Omental fat pad (tissue), 4 donors: ENCODE data around the gene RAD23B. TPM values are rescaled to one million over a fixed set of nuclear protein-coding genes. Genes with fewer than 3 reads are reported as not detected.

Source experiments
- ATAC-seq: fragments of 150-250 bp; one replicate; pipeline ENCODE4 v1.9.1; 2016; ENCODE audit warnings: mild to moderate bottlenecking, moderate library complexity; ENCODE audit not compliant: low FRiP score
- DNase-seq: peaks from one replicate; pipeline ENCODE4 v3.0.0-alpha.2; 2019; ENCODE audit warnings: low spot score
- total RNA-seq, 4 donors: library from RNA; depleted of rRNA; stranded (reverse); fragments of >200 nt; gene quantifications; one replicate each; pipeline ENCODE4 v1.1.0, GENCODE V29; 2016
- TF ChIP-seq, protein P1 (sequence below), 3 donors: fragments of 450-650 bp; IDR thresholded peaks; one replicate each; pipeline ENCODE4 v1.5.1; 2016 to 2017; ENCODE audit warnings: antibody characterized with exemption in 3 of 3, mild to moderate bottlenecking in 3 of 3, moderate library complexity in 2 of 3

The RAD23B gene
- total RNA-seq, 4 donors from 2014 or later = 70.3 to 123 (median 101) TPM

DNA sequence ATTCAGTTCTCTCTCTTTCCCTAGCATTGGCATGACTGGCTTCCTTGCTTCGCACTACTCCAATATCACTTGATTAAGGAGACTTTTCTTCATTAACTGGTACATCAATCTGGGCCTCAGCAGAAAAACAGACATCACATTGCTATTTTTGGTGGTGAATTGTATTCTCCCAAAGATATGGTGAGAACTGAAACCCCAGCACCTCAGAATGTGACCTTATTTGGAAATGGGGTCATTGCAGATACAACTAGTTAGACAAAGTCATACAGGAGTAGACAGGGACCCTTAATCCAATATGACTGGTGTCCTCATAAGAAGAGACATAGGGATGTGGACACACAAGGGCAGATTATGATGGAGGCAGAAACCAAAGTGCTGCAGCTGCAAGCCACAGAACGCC is 7.5 kb upstream of the RAD23B start:
- ATAC-seq (no peak), DNase-seq (no peak)
- TF ChIP-seq, protein P1, sequence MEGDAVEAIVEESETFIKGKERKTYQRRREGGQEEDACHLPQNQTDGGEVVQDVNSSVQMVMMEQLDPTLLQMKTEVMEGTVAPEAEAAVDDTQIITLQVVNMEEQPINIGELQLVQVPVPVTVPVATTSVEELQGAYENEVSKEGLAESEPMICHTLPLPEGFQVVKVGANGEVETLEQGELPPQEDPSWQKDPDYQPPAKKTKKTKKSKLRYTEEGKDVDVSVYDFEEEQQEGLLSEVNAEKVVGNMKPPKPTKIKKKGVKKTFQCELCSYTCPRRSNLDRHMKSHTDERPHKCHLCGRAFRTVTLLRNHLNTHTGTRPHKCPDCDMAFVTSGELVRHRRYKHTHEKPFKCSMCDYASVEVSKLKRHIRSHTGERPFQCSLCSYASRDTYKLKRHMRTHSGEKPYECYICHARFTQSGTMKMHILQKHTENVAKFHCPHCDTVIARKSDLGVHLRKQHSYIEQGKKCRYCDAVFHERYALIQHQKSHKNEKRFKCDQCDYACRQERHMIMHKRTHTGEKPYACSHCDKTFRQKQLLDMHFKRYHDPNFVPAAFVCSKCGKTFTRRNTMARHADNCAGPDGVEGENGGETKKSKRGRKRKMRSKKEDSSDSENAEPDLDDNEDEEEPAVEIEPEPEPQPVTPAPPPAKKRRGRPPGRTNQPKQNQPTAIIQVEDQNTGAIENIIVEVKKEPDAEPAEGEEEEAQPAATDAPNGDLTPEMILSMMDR (IDR thresholded peaks at IDR 0.05) = no peak

DNA sequence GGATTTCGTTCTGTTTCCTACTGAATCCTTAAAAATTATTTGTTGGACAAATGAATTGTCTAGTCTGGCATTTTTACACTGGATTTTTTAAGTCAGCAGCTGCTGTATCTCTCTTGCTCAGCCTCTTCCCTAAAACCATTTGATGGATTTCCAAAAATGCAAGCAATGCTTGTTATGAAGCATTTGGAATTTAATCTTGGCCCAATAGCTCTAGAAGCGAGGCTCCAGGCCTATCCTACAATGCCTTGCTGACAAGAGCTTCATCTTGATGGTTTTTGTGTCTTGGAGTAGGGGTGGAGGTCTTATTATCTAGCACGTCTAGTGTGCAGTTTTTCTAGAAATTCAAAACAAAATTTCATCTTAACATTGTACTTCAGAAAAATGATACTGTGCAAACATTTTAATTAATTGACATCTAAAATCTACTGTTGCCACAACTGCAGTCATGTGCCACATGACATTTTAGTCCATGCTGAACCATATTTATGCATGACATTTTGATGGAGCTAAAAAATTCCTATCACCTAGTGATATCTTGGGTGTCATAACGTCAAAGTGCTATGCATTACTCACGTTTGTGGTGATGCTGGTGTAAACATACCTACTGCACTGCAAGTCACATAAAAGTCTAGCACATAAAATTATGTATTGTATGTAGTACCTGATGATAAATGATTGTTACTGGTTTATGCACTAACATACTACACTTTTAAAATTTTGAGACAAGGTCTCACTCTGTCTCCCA is 5.9 kb upstream of the RAD23B start:
- ATAC-seq = no peak
- DNase-seq = no peak
- TF ChIP-seq, protein P1 (IDR thresholded peaks at IDR 0.05) = no peak

DNA sequence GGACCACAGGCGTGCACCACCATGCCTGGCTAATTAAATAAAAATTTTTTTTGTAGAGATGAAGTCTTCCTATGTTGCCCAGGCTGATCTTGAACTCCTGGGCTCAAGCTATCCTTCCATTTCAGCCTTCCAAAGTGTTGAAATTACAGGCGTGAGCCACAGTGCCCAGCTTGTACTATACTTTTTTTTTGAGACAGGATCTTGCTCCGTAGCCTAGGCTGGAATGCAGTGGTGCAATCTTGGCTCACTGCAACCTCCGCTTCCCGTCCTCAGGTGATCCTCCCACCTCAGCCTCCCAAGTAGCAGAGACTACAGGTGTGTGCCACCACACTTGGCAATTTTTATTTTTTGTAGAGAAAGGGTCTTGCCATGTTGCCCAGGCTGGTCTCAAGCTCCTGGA is 5.3 kb upstream of the RAD23B start:
- DNase-seq (no peak), ATAC-seq (no peak)
- TF ChIP-seq, protein P1 (IDR thresholded peaks at IDR 0.05) = no peak

DNA sequence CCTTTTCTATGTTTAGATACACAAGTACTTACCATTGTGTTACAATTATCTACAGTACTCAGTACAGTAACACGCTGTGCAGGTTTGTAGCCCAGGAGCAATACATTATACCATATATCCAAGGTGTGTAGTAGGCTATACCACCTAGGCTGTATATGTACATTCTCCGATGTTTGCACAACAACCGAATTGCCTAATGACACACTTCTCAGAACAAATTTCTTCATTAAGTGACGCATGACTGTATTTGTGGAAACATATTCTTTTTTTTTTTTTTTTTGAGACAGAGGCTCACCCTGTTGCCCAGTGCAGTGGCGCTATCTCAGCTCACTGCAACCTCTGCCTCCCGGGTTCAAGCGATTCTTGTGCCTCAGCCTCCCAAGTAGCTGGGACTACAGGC is 4.0 kb upstream of the RAD23B start:
- DNase-seq (no peak), ATAC-seq (no peak)
- TF ChIP-seq, protein P1 (IDR thresholded peaks at IDR 0.05) = no peak

DNA sequence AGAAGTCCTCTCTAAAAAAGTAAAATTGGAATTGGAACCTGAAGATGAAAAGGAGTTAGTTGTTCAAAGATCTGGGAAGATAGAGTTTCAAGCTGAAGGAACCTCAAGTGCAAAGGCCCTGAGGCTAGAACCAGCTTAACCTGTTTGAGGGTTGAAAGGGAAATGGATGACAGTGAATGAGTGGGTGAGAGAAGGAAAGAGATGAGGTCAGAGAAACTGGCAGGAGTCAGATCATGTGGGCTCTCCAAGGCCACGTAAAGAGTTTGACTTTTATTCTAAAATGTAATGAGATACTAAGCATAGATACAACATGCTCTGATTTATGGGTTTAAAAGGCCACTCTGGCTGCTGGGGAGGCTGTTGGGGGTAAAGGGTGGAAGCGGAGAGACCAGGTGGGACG is 2.5 kb upstream of the RAD23B start:
- DNase-seq = no peak
- TF ChIP-seq, protein P1 (IDR thresholded peaks at IDR 0.05) = no peak
- no peak for ATAC-seq

DNA sequence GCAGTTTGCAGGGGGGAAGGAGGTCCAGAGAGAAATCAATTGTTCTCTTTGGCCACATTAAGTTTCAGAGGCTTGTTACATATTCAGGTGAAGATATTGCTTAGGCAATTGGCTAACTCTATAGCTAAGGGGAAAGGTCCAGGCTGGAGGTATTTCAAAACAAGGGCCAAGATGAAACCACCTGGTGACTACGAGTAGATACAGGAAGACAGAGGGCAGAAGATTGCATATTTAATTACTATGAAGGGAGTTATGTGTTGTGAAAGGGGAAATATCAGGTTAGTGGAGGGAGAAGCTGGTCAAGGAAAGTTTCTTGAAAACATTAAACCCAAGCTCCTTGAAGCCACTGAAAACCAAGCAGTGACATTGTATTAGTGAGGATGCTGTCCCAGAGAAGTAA is 1.9 kb upstream of the RAD23B start:
- no peak for ATAC-seq
- no peak for DNase-seq
- TF ChIP-seq, protein P1 (IDR thresholded peaks at IDR 0.05) = no peak
